ENCODE measurements around the gene MMP28. TPM values are rescaled to one million over a fixed set of nuclear protein-coding genes. Genes with fewer than 3 reads are reported as not detected.

MMP28 gene
- total RNA-seq, 1 experiment from 2014 or later, result not detected

DNA sequence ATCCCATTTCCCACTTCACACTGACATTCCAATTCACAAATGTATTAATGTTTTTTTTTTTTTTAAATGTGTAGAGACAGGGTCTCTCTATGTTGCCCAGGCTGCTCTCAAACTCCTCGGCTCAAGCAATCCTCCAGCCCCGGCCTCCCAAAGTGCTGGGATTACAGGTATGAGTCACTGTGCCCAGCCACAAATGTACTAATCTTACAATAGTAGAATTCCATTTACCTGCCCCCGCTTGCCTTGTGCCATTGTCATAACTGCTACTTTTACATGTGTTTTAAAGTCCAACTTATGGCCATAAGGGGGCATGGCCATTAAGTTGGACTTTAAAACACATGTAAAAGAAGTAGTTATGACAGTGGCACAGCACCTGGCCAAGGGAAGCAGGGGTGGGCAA is 4.6 kb downstream of the MMP28 start:
- Mint-ChIP-seq H3K4me1 (peaks cover 6 to 25% of the 10 kb centered on the region in 2 experiments), H3K27me3 (ENCODE audit: low read depth) (peaks cover 81% of the 10 kb centered on the region), H3K27ac (no peak overlapping the region), H3K9me3 (no peaks in the 10 kb centered on the region), H3K4me3 (no peak overlapping the region), H3K36me3 (ENCODE audit: insufficient read depth in 1 of 3, low read depth in 3 of 3) (no peaks in the 10 kb centered on the region)
- Histone ChIP-seq H4K5ac (ENCODE audit: insufficient read length, low read depth, low read length) (no peak overlapping the region), H4K8ac (replicated peaks; ENCODE audit: insufficient read length, low read depth, low read length) (no peak overlapping the region), H3K27me3 (ENCODE audit: insufficient read depth, low read length) (peaks cover 18% of the 10 kb centered on the region), H2BK15ac (ENCODE audit: low read depth, low read length) (no peak overlapping the region), H3K79me2 (ENCODE audit: insufficient read depth, low read length) (no peaks in the 10 kb centered on the region), H3T11ph (ENCODE audit: low read length) (no peak overlapping the region), H3K9ac (ENCODE audit: extremely low read depth, insufficient read length, low read length) (no peak overlapping the region), H4K20me1 (ENCODE audit: control insufficient read depth, insufficient read depth, insufficient read length) (no peaks in the 10 kb centered on the region), H3K4me1 (ENCODE audit: insufficient read depth, low read length) (0 out of 2 replicates have a peak, but pooled peaks cover 2% of the 10 kb centered on the region), H2AK5ac (ENCODE audit: insufficient read length, low read length) (no peak overlapping the region), H3K4ac (ENCODE audit: low read depth, low read length) (no peak overlapping the region), H4K91ac (ENCODE audit: insufficient read length, low read depth, low read length) (no peak overlapping the region), H2BK12ac (ENCODE audit: insufficient read length, low read depth, low read length) (no peak overlapping the region), H3K27ac (ENCODE audit: insufficient read length, low read depth, low read length) (no peak overlapping the region), H3K4me2 (ENCODE audit: insufficient read depth, insufficient read length, low read length) (no peak overlapping the region), H3K79me1 (ENCODE audit: insufficient read depth, low read depth, low read length, poor library complexity, severe bottlenecking) (no peaks in the 10 kb centered on the region), H3K23me2 (ENCODE audit: insufficient read length, low read depth, low read length, poor library complexity, severe bottlenecking) (peaks cover 6% of the 10 kb centered on the region), H2BK20ac (ENCODE audit: low read depth, low read length, poor library complexity, severe bottlenecking) (no peak overlapping the region), H3K18ac (ENCODE audit: insufficient read length, low read depth, low read length) (no peak overlapping the region), H3K23ac (ENCODE audit: insufficient read length, low read depth, low read length) (no peak overlapping the region), H3K56ac (ENCODE audit: insufficient read length, low read depth, low read length) (no peak overlapping the region), H3K14ac (ENCODE audit: insufficient read depth, low read length) (no peak overlapping the region), H3K9me3 (ENCODE audit: control insufficient read depth, low read depth, low read length) (no peaks in the 10 kb centered on the region), H2BK120ac (ENCODE audit: low read depth, low read length, poor library complexity, severe bottlenecking) (no peak overlapping the region), H2BK5ac (ENCODE audit: insufficient read length, low read length) (no peak overlapping the region), H2AFZ (ENCODE audit: low read length) (no peak overlapping the region)
- no peak for DNase-seq
- TF ChIP-seq, protein P1, sequence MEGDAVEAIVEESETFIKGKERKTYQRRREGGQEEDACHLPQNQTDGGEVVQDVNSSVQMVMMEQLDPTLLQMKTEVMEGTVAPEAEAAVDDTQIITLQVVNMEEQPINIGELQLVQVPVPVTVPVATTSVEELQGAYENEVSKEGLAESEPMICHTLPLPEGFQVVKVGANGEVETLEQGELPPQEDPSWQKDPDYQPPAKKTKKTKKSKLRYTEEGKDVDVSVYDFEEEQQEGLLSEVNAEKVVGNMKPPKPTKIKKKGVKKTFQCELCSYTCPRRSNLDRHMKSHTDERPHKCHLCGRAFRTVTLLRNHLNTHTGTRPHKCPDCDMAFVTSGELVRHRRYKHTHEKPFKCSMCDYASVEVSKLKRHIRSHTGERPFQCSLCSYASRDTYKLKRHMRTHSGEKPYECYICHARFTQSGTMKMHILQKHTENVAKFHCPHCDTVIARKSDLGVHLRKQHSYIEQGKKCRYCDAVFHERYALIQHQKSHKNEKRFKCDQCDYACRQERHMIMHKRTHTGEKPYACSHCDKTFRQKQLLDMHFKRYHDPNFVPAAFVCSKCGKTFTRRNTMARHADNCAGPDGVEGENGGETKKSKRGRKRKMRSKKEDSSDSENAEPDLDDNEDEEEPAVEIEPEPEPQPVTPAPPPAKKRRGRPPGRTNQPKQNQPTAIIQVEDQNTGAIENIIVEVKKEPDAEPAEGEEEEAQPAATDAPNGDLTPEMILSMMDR (conservative IDR thresholded peaks at IDR 0.05), result no peak
- no CpG with 5 or more reads among the region's 3 CpGs for WGBS (ENCODE audit: extremely low coverage, insufficient read length, low lambda C conversion rate)

Data from H9 (cell line).